ELR (cell line): ENCODE measurements around the gene FIG4.
"Not testable (repeated sequence)": the region's sequence is repeated elsewhere in the genome, so short reads cannot be mapped to it uniquely, and the experiment has no call there.

ENCODE experiments used
- DNase-seq: peaks from one replicate; pipeline ENCODE4 v3.0.0-alpha.2; 2015; ENCODE audit warnings: low read depth

The FIG4 gene

GRCh38 chr6:109795994-109796555 is 105.0 kb downstream of the FIG4 start:
- peak; percentile 72 for DNase-seq

- DNase-seq, result no peak
Observed at GRCh38 chr6:109799129-109799528, 108.0 kb downstream of the FIG4 start.

- peak; percentile 41 for DNase-seq
Observed at GRCh38 chr6:109799664-109800063, 108.6 kb downstream of the FIG4 start.

- DNase-seq, result no peak
Observed at GRCh38 chr6:109800771-109801170, 109.7 kb downstream of the FIG4 start.

- no peak for DNase-seq
Observed at GRCh38 chr6:109801794-109802193, 110.7 kb downstream of the FIG4 start.

GRCh38 chr6:109804020-109804419 is 112.9 kb downstream of the FIG4 start:
- no peak for DNase-seq

GRCh38 chr6:109807881-109808280 is 116.8 kb downstream of the FIG4 start:
- DNase-seq, result no peak

- no peak for DNase-seq
Observed at GRCh38 chr6:109808837-109809236, 117.7 kb downstream of the FIG4 start.

GRCh38 chr6:109815054-109815453 is 124.0 kb downstream of the FIG4 start:
- DNase-seq, result no peak

- no peak for DNase-seq
Observed at GRCh38 chr6:109816452-109817374, 125.6 kb downstream of the FIG4 start.

GRCh38 chr6:109820706-109821350 is 129.7 kb downstream of the FIG4 start:
- no peak for DNase-seq

- DNase-seq, result no peak
Observed at GRCh38 chr6:109821428-109821827, 130.3 kb downstream of the FIG4 start.

GRCh38 chr6:109824105-109824504 is 133.0 kb downstream of the FIG4 start:
- DNase-seq, result peak; percentile 61

GRCh38 chr6:109826551-109826950 is 135.5 kb downstream of the FIG4 start:
- DNase-seq, result no peak

- not testable (repeated sequence) for DNase-seq
Observed at GRCh38 chr6:109831352-109831751, 140.3 kb downstream of the FIG4 start.

GRCh38 chr6:109834131-109834530 is 143.0 kb downstream of the FIG4 start:
- no peak for DNase-seq

GRCh38 chr6:109834595-109835437 is 143.7 kb downstream of the FIG4 start:
- DNase-seq, result no peak

GRCh38 chr6:109840034-109840433 is 148.9 kb downstream of the FIG4 start:
- no peak for DNase-seq

GRCh38 chr6:109840796-109841195 is 149.7 kb downstream of the FIG4 start:
- DNase-seq, result no peak

- no peak for DNase-seq
Observed at GRCh38 chr6:109841869-109842268, 150.8 kb downstream of the FIG4 start.

GRCh38 chr6:109852713-109853112 is 161.6 kb downstream of the FIG4 start:
- no peak for DNase-seq

GRCh38 chr6:109853426-109853825 is 162.3 kb downstream of the FIG4 start:
- DNase-seq, result no peak
